K562 (cell line): ENCODE measurements around the gene EIF5B. TPM values are rescaled to one million over a fixed set of nuclear protein-coding genes. Genes with fewer than 3 reads are reported as not detected.
A peak's percentile ranks its signal among the peaks of the same experiment; 100 is the strongest.

Experiments used
- ESRRB ChIP-seq: fragments of 250-450 bp; sonication (Bioruptor Pico); IDR thresholded peaks from 2 replicates; pipeline ENCODE4 v1.5.0; 2020; ENCODE audit warnings: mild to moderate bottlenecking, moderate library complexity, borderline replicate concordance
- FOS ChIP-seq: IDR thresholded peaks from 3 replicates; pipeline ENCODE4 v1.6.1; 2011; ENCODE audit not compliant: insufficient read length; ENCODE audit errors: extremely low read depth
- NFIC ChIP-seq: fragments of 450-650 bp; IDR thresholded peaks from 2 replicates; pipeline ENCODE4 v1.6.1; 2017; ENCODE audit warnings: mild to moderate bottlenecking, inconsistent platforms
- NRF1 ChIP-seq, 2 experiments: fragments of 450-650 bp; IDR thresholded peaks in 1 of 2; conservative IDR thresholded peaks in 1 of 2; 2 replicates each; pipeline ENCODE4 v1.6.1; 2014; ENCODE audit warnings: mild to moderate bottlenecking in 2 of 2
- RFX1 ChIP-seq: fragments of 450-650 bp; IDR thresholded peaks from 2 replicates; pipeline ENCODE4 v1.6.1; 2016; ENCODE audit warnings: mild to moderate bottlenecking, moderate library complexity
- WHSC1 ChIP-seq: IDR thresholded peaks from one replicate; pipeline ENCODE4 v1.6.1; 2012; ENCODE audit warnings: low read length, control low read depth, inconsistent platforms
- ZNF324 ChIP-seq: fragments of 250-450 bp; sonication (Bioruptor Pico); IDR thresholded peaks from 2 replicates; pipeline ENCODE4 v1.4.0; 2020; ENCODE audit warnings: mild to moderate bottlenecking
- polyA plus RNA-seq, 8 experiments: library from polyadenylated mRNA; depleted of rRNA in 4 of 8; stranded (reverse) in 5 of 8; unstranded in 3 of 8; fragments of >200 nt; fragmentation: Nextera tagmentation in 2 of 8; fragmentation: Illumina TruSeq in 1 of 8; extraction: Ambion mirVana in 2 of 8; extraction: Trizol in 1 of 8; gene quantifications; 2 replicates each; pipeline versions ENCODE4 v1.2.1 to v1.2.3, GENCODE V29; 2011 to 2014; ENCODE audit warnings: inconsistent platforms in 1 of 8, missing spikeins in 1 of 8
- total RNA-seq, 7 experiments: library from RNA; depleted of rRNA in 6 of 7; stranded (reverse); fragments of >200 nt in 6 of 7; fragmentation: Illumina TruSeq in 2 of 7; extraction: Trizol in 2 of 7; gene quantifications; 2 replicates each; pipeline versions ENCODE4 v1.2.1 to v1.2.3, GENCODE V29; 2011 to 2021; ENCODE audit warnings: low replicate concordance in 1 of 7
- TF ChIP-seq, protein P1 (sequence below): fragments of 450-650 bp; IDR thresholded peaks from 2 replicates; pipeline ENCODE4 v1.6.1; 2016; ENCODE audit warnings: missing biosample characterization, missing genetic modification characterization
- TF ChIP-seq, protein P2 (sequence below): fragments of 200-800 bp; sonication (Bioruptor generic); IDR thresholded peaks from 2 replicates; pipeline ENCODE4 v1.6.1; 2017; ENCODE audit warnings: missing genetic modification characterization, missing compliant biosample characterization
- TF ChIP-seq, protein P3 (sequence below): fragments of 200-800 bp; sonication (Bioruptor generic); IDR thresholded peaks from 2 replicates; pipeline ENCODE4 v1.6.1; 2017; ENCODE audit warnings: missing genetic modification characterization, missing compliant biosample characterization
- TF ChIP-seq, protein P4 (sequence below), 2 experiments: fragments of 200-800 bp in 1 of 2; sonication (Bioruptor generic) in 1 of 2; sonication (generic) in 1 of 2; formaldehyde crosslinking in 1 of 2; IDR thresholded peaks in 1 of 2; conservative IDR thresholded peaks in 1 of 2; 2 replicates each; pipeline versions ENCODE4 v1.5.0 to v1.6.1; 2016 to 2020; ENCODE audit warnings: missing compliant biosample characterization in 1 of 2, missing genetic modification characterization in 1 of 2, missing genetic modification reagents in 1 of 2
- TF ChIP-seq, protein P5 (sequence below), 2 experiments: fragments of 450-650 bp; IDR thresholded peaks; 2 replicates each; pipeline ENCODE4 v1.6.1; 2016
- TF ChIP-seq, protein P6 (sequence below): fragments of 450-650 bp; IDR thresholded peaks from 2 replicates; pipeline ENCODE4 v1.6.1; 2016; ENCODE audit warnings: borderline replicate concordance
- TF ChIP-seq, protein P7 (sequence below): fragments of 250-450 bp; sonication (Bioruptor Pico); IDR thresholded peaks from 2 replicates; pipeline ENCODE4 v1.4.0; 2020; ENCODE audit warnings: mild to moderate bottlenecking

EIF5B gene
- total and polyA plus RNA-seq, 9 of the 15 experiments (the other 6 are each of a cell fraction or from before 2014, with no cell fraction given), result 26.5 to 143 (median 47.7) TPM

DNA sequence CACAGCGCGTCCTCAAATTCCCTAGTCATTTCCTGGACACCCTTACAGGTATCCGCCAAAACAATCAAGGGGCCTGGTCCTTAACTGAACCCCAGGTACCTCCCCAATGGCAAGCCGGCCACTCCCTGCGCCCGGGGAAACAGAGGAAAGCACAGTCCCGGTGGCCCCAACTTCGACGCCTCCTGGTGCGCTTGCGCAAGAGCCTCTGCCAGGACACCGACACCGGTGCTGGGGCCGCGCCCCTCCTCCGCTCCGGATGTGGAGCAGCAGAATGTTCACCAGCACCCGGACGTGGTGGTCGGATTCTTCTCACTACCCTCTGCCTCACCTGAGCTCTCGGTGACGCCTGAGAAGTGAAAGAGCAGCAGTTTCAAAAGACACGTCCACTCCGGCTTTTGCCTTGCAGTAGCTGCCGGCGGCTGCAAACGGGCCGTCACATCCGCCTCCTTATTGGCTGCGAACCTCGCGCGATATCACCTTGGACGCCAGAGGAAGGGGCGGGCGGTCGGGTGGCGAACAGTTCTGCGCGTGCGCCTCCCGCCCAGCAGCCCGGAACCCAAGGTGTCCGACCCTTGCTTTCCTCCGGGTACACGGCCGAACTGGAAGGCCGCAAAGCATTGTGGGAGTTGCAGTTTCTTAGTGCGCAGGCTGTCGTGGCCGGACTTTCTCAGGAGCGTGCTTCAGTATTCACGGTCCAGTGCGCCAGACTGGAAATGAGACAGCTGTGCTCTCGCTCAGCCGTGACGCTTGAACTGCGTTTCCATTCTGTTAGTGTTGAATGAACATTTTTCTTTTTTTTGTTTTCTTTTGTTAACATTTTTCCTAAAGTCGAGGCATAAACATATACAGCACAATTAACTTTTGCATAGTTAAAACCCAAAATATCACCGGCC, 1.0 kb upstream of the EIF5B start, which contains the start of gene TXNDC9 (continued):
- TF ChIP-seq, protein P1, sequence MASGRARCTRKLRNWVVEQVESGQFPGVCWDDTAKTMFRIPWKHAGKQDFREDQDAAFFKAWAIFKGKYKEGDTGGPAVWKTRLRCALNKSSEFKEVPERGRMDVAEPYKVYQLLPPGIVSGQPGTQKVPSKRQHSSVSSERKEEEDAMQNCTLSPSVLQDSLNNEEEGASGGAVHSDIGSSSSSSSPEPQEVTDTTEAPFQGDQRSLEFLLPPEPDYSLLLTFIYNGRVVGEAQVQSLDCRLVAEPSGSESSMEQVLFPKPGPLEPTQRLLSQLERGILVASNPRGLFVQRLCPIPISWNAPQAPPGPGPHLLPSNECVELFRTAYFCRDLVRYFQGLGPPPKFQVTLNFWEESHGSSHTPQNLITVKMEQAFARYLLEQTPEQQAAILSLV (tag), result peak; percentile 63
- TF ChIP-seq, protein P2, sequence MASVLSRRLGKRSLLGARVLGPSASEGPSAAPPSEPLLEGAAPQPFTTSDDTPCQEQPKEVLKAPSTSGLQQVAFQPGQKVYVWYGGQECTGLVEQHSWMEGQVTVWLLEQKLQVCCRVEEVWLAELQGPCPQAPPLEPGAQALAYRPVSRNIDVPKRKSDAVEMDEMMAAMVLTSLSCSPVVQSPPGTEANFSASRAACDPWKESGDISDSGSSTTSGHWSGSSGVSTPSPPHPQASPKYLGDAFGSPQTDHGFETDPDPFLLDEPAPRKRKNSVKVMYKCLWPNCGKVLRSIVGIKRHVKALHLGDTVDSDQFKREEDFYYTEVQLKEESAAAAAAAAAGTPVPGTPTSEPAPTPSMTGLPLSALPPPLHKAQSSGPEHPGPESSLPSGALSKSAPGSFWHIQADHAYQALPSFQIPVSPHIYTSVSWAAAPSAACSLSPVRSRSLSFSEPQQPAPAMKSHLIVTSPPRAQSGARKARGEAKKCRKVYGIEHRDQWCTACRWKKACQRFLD (CRISPR knock-in tag), result peak; percentile 79; the same call in 1 of the 2 replicates
- TF ChIP-seq WHSC1 (no peak), FOS (no peak), ESRRB (no peak), RFX1 (peak; percentile 51; the same call in 1 of the 2 replicates), ZNF324 (CRISPR knock-in tag) (no peak), NFIC (peak; percentile 49; the same call in 1 of the 2 replicates), NRF1 (conservative IDR thresholded peaks at IDR 0.05 in 1 of 2, IDR thresholded peaks at IDR 0.05 in 1 of 2) (peak; percentile 94 to 96)
- TF ChIP-seq, protein P3, sequence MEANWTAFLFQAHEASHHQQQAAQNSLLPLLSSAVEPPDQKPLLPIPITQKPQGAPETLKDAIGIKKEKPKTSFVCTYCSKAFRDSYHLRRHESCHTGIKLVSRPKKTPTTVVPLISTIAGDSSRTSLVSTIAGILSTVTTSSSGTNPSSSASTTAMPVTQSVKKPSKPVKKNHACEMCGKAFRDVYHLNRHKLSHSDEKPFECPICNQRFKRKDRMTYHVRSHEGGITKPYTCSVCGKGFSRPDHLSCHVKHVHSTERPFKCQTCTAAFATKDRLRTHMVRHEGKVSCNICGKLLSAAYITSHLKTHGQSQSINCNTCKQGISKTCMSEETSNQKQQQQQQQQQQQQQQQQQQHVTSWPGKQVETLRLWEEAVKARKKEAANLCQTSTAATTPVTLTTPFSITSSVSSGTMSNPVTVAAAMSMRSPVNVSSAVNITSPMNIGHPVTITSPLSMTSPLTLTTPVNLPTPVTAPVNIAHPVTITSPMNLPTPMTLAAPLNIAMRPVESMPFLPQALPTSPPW (CRISPR knock-in tag), result peak; percentile 65; the same call in 1 of the 2 replicates
- TF ChIP-seq, protein P4, sequence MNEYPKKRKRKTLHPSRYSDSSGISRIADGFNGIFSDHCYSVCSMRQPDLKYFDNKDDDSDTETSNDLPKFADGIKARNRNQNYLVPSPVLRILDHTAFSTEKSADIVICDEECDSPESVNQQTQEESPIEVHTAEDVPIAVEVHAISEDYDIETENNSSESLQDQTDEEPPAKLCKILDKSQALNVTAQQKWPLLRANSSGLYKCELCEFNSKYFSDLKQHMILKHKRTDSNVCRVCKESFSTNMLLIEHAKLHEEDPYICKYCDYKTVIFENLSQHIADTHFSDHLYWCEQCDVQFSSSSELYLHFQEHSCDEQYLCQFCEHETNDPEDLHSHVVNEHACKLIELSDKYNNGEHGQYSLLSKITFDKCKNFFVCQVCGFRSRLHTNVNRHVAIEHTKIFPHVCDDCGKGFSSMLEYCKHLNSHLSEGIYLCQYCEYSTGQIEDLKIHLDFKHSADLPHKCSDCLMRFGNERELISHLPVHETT (CRISPR knock-in tag; conservative IDR thresholded peaks at IDR 0.05 in 1 of 2, IDR thresholded peaks at IDR 0.05 in 1 of 2), result peak in 1 of 2 experiments; percentile 54; a peak in 1 of 4 replicates
- TF ChIP-seq, protein P5, sequence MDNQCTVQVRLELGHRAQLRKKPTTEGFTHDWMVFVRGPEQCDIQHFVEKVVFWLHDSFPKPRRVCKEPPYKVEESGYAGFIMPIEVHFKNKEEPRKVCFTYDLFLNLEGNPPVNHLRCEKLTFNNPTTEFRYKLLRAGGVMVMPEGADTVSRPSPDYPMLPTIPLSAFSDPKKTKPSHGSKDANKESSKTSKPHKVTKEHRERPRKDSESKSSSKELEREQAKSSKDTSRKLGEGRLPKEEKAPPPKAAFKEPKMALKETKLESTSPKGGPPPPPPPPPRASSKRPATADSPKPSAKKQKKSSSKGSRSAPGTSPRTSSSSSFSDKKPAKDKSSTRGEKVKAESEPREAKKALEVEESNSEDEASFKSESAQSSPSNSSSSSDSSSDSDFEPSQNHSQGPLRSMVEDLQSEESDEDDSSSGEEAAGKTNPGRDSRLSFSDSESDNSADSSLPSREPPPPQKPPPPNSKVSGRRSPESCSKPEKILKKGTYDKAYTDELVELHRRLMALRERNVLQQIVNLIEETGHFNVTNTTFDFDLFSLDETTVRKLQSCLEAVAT (IDR thresholded peaks at IDR 0.05), result 0 out of 4 replicates have a peak, but pooled peaks of 1 of the 2 experiments have one; percentile 33
- TF ChIP-seq, protein P6, sequence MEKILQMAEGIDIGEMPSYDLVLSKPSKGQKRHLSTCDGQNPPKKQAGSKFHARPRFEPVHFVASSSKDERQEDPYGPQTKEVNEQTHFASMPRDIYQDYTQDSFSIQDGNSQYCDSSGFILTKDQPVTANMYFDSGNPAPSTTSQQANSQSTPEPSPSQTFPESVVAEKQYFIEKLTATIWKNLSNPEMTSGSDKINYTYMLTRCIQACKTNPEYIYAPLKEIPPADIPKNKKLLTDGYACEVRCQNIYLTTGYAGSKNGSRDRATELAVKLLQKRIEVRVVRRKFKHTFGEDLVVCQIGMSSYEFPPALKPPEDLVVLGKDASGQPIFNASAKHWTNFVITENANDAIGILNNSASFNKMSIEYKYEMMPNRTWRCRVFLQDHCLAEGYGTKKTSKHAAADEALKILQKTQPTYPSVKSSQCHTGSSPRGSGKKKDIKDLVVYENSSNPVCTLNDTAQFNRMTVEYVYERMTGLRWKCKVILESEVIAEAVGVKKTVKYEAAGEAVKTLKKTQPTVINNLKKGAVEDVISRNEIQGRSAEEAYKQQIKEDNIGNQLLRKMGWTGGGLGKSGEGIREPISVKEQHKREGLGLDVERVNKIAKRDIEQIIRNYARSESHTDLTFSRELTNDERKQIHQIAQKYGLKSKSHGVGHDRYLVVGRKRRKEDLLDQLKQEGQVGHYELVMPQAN, result peak; percentile 66; the same call in 1 of the 2 replicates
- TF ChIP-seq, protein P7, sequence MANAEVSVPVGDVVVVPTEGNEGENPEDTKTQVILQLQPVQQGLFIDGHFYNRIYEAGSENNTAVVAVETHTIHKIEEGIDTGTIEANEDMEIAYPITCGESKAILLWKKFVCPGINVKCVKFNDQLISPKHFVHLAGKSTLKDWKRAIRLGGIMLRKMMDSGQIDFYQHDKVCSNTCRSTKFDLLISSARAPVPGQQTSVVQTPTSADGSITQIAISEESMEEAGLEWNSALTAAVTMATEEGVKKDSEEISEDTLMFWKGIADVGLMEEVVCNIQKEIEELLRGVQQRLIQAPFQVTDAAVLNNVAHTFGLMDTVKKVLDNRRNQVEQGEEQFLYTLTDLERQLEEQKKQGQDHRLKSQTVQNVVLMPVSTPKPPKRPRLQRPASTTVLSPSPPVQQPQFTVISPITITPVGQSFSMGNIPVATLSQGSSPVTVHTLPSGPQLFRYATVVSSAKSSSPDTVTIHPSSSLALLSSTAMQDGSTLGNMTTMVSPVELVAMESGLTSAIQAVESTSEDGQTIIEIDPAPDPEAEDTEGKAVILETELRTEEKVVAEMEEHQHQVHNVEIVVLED (CRISPR knock-in tag), result peak; percentile 89
